Stomach (tissue), 9 donors: Measurements from ENCODE around the gene IFT74. TPM values are rescaled to one million over a fixed set of nuclear protein-coding genes. Genes with fewer than 3 reads are reported as not detected.

ENCODE experiments used
- DNase-seq, 2 donors: peaks; one replicate each; pipeline versions ENCODE4 v3.0.0 to v3.0.0-alpha.2; 2013 to 2019
- H3K27ac ChIP-seq, 5 donors: fragments of 200-600 bp in 4 of 5; sonication (generic) in 4 of 5; one replicate each; pipeline ENCODE4 v1.5.1; 2013 to 2019; ENCODE audit warnings: mild to moderate bottlenecking in 1 of 5, moderate library complexity in 1 of 5
- H3K27me3 ChIP-seq, 3 donors: fragments of 200-600 bp; sonication (generic); one replicate each; pipeline ENCODE4 v1.5.1; 2017 to 2019; ENCODE audit warnings: mixed run types in 1 of 3
- H3K36me3 ChIP-seq, 4 donors: fragments of 200-600 bp; sonication (generic); 1 replicate in 3 of 4; 2 replicates in 1 of 4; pipeline ENCODE4 v1.5.1; 2016 to 2019
- H3K4me1 ChIP-seq, 4 donors: fragments of 200-600 bp; sonication (generic); one replicate each; pipeline ENCODE4 v1.5.1; 2016 to 2019
- H3K4me3 ChIP-seq, 4 donors: fragments of 200-600 bp; sonication (generic) in 3 of 4; one replicate each; pipeline ENCODE4 v1.5.1; 2016 to 2019; ENCODE audit warnings: mild to moderate bottlenecking in 1 of 4
- H3K9me3 ChIP-seq, 4 donors: fragments of 200-600 bp; sonication (generic); one replicate each; pipeline ENCODE4 v1.5.1; 2016 to 2019
- EP300 ChIP-seq: sonication (generic); formaldehyde crosslinking; IDR thresholded peaks from one replicate; pipeline ENCODE4 v1.6.1; 2017; ENCODE audit warnings: antibody characterized with exemption
- POLR2A ChIP-seq, 4 donors: fragments of 450-650 bp; IDR thresholded peaks; one replicate each; pipeline ENCODE4 v1.6.1; 2016; ENCODE audit warnings: antibody characterized with exemption in 4 of 4, control low read depth in 2 of 4, mild to moderate bottlenecking in 1 of 4, moderate library complexity in 1 of 4
- POLR2AphosphoS5 ChIP-seq, 3 donors: sonication (generic); formaldehyde crosslinking; IDR thresholded peaks; one replicate each; pipeline ENCODE4 v1.6.1; 2016; ENCODE audit warnings: antibody characterized with exemption in 3 of 3
- WGBS, 5 donors: extraction: QIAGEN DNeasy Blood & Tissue Kit in 3 of 5; methylation state at CpG; one replicate each; pipeline versions ENCODE4 v1.1.5 to v1.1.7; 2013 to 2018; 5-methylcytosine and 5-hydroxymethylcytosine counted together
- intact Hi-C: fragments of 100-400 bp; cut with DNase I; formaldehyde crosslinking; loops from one replicate; pipeline ENCODE4 v1.15.1; 2023; ENCODE audit warnings: low total_unique reads
- polyA plus RNA-seq, 3 donors: library from polyadenylated mRNA; stranded (reverse); fragments of 200-250 nt; gene quantifications; one replicate each; pipeline ENCODE4 v1.2.3, GENCODE V29; 2013
- total RNA-seq, 5 donors: library from RNA; depleted of rRNA; stranded (reverse); fragments of >200 nt; gene quantifications; one replicate each; pipeline versions ENCODE4 v1.1.0 to v1.2.3, GENCODE V29; 2014 to 2016
- TF ChIP-seq, protein P1 (sequence below), 7 experiments: fragments of 450-650 bp in 4 of 7; fragments of 200-600 bp in 3 of 7; sonication (generic) in 3 of 7; IDR thresholded peaks; one replicate each; pipeline ENCODE4 v1.5.1; 2016 to 2019; ENCODE audit warnings: antibody characterized with exemption in 7 of 7, control low read depth in 2 of 7, mild to moderate bottlenecking in 1 of 7
- donor health status: healthy with polysubstance abuse.
- donor health status: Bipolar disorder and iron deficiency.
- donor health status: healthy.

The IFT74 gene
- total and polyA plus RNA-seq, 8 donors, result 2.0 to 68.3 (median 8.9) TPM

DNA sequence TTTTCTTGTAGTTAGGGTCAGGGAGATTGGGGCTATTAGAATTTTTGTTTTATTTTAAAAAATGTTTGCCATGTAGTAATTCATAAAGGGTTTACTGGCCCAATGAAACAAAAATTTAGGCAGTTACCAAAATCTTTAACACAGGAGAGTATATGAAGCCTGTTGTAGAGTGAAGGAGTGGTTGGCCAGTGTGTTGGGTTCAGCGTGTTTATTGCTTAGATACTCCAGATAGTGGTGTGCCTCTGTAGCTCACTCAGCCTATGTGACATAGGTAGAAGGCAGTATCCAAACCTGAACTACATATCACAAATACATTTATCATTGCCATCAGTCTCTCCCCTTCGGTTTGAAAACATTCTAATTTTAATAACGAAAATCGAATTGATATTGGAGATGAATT, 154.0 kb downstream of the IFT74 start:
- 61 to 68% (median 68%) methylated on average over 4 of the region's 4 CpGs for WGBS, 5 donors
- Histone ChIP-seq H3K9me3 (no peaks in the 10 kb centered on the region), H3K4me1 (peaks cover 0 to 6% (median 0%) of the 10 kb centered on the region in 4 donors), H3K4me3 (peak overlapping the region in 2 of 4 donors; percentile 1 to 11), H3K27ac (peak overlapping the region in 1 of 5 donors; percentile 31), H3K36me3 (no peaks in the 10 kb centered on the region), H3K27me3 (no peaks in the 10 kb centered on the region)
- TF ChIP-seq EP300, result no peak
- TF ChIP-seq, protein P1, sequence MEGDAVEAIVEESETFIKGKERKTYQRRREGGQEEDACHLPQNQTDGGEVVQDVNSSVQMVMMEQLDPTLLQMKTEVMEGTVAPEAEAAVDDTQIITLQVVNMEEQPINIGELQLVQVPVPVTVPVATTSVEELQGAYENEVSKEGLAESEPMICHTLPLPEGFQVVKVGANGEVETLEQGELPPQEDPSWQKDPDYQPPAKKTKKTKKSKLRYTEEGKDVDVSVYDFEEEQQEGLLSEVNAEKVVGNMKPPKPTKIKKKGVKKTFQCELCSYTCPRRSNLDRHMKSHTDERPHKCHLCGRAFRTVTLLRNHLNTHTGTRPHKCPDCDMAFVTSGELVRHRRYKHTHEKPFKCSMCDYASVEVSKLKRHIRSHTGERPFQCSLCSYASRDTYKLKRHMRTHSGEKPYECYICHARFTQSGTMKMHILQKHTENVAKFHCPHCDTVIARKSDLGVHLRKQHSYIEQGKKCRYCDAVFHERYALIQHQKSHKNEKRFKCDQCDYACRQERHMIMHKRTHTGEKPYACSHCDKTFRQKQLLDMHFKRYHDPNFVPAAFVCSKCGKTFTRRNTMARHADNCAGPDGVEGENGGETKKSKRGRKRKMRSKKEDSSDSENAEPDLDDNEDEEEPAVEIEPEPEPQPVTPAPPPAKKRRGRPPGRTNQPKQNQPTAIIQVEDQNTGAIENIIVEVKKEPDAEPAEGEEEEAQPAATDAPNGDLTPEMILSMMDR (IDR thresholded peaks at IDR 0.05), result no peak
- no peak for TF ChIP-seq POLR2AphosphoS5 (IDR thresholded peaks at IDR 0.05)
- no peak for TF ChIP-seq POLR2A (IDR thresholded peaks at IDR 0.05)
- intact Hi-C loops, result no loop called here
- DNase-seq, result no peak

DNA sequence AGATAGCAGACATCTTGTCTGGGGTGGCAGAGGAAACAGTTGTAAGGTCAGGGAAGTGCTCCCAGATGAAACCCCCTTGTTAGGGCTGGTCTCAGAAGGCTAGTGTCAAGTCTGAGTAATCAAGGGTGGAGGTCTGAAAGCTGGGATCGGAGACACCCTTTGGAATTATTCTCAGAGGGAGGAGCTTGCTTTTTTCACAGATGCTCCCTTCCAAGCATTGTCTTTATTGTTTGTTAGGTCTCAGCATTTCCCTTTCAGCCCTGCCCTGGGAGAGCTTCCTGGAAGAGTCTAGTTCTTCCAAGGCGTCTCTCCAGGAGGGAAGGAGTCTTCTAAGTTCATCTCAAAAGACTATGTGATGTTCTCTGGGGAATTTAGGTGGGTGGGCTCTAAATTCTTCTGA, 156.0 kb downstream of the IFT74 start:
- no peaks in the 10 kb centered on the region for H3K36me3 ChIP-seq
- WGBS, 5 donors, result 79 to 90% (median 88%) methylated on average over 2 of the region's 2 CpGs
- peaks cover 0 to 6% (median under 1%) of the 10 kb centered on the region in 4 donors for H3K4me1 ChIP-seq
- H3K27ac ChIP-seq, result peak overlapping the region in 1 of 5 donors; percentile 14
- no peaks in the 10 kb centered on the region for H3K9me3 ChIP-seq
- no peaks in the 10 kb centered on the region for H3K27me3 ChIP-seq
- TF ChIP-seq POLR2A (IDR thresholded peaks at IDR 0.05), result no peak
- no peak for TF ChIP-seq POLR2AphosphoS5 (IDR thresholded peaks at IDR 0.05)
- TF ChIP-seq, protein P1 (IDR thresholded peaks at IDR 0.05), result no peak
- TF ChIP-seq EP300, result no peak
- no peak overlapping the region for H3K4me3 ChIP-seq
- no peak for DNase-seq
- intact Hi-C loops, result no loop called here

Other genes starting within 250 kb of the IFT74 start
- gene CAAP1, start 63.6 kb upstream of the IFT74 start, total RNA-seq, result 10 to 100 TPM; 15.1 to 58.9 (median 39.3) TPM
- 10 to 100 TPM in 1 of 3 donors, 1 to 10 TPM in 2; 8.7 to 12.4 (median 9.7) TPM for gene CAAP1, start 63.6 kb upstream of the IFT74 start, polyA plus RNA-seq
- gene PLAA, start 9.2 kb upstream of the IFT74 start, total RNA-seq, result 10 to 100 TPM in 3 of 5 donors, 1 to 10 TPM in 1, under 1 TPM in 1; 0.58 to 71.0 (median 31.7) TPM
- 10 to 100 TPM in 1 of 3 donors, 1 to 10 TPM in 2; 7.8 to 11.5 (median 9.1) TPM for gene PLAA, start 9.2 kb upstream of the IFT74 start, polyA plus RNA-seq
- 1 to 10 TPM in 2 of 5 donors, not detected in 3; 3.7 to 4.3 TPM for gene LRRC19, start 49.3 kb downstream of the IFT74 start, total RNA-seq
- gene LRRC19, start 49.3 kb downstream of the IFT74 start, polyA plus RNA-seq, result not detected
- gene TEK, start 152.8 kb downstream of the IFT74 start, total RNA-seq, result 10 to 100 TPM in 1 of 5 donors, 1 to 10 TPM in 3, not detected in 1; 2.0 to 25.5 (median 4.1) TPM
- gene TEK, start 152.8 kb downstream of the IFT74 start, polyA plus RNA-seq, result 1 to 10 TPM in 1 of 3 donors, under 1 TPM in 2; 0.56 to 1.5 (median 0.92) TPM